GM18526 (cell line): ENCODE measurements around the gene FARP1.

Experiments
- POLR2A ChIP-seq: IDR thresholded peaks from 3 replicates; pipeline ENCODE4 v1.6.1; 2011; ENCODE audit not compliant: insufficient read length; ENCODE audit errors: extremely low read depth

The FARP1 gene

GRCh38 chr13:98446234-98446621 is 303.3 kb downstream of the FARP1 start:
- TF ChIP-seq POLR2A: no peak

GRCh38 chr13:98447130-98447529 is 304.2 kb downstream of the FARP1 start:
- TF ChIP-seq POLR2A: no peak

GRCh38 chr13:98447881-98448641 is 305.2 kb downstream of the FARP1 start:
- TF ChIP-seq POLR2A: no peak

- no peak for TF ChIP-seq POLR2A
These were observed 305.7 kb downstream of the FARP1 start for GRCh38 chr13:98448642-98448928.

- no peak for TF ChIP-seq POLR2A
These were observed 306.4 kb downstream of the FARP1 start for GRCh38 chr13:98449273-98449672.

- no peak for TF ChIP-seq POLR2A
These were observed 307.1 kb downstream of the FARP1 start for GRCh38 chr13:98450026-98450425.

- no peak for TF ChIP-seq POLR2A
These were observed 307.7 kb downstream of the FARP1 start for GRCh38 chr13:98450539-98451111.

- TF ChIP-seq POLR2A: no peak
These were observed 309.0 kb downstream of the FARP1 start for GRCh38 chr13:98451676-98452470.

- TF ChIP-seq POLR2A: no peak
These were observed 310.3 kb downstream of the FARP1 start for GRCh38 chr13:98452851-98453843.

GRCh38 chr13:98454389-98454881 is 311.5 kb downstream of the FARP1 start:
- no peak for TF ChIP-seq POLR2A

GRCh38 chr13:98456413-98456845 is 313.5 kb downstream of the FARP1 start:
- TF ChIP-seq POLR2A: no peak

- TF ChIP-seq POLR2A: no peak
These were observed 314.2 kb downstream of the FARP1 start for GRCh38 chr13:98457053-98457452.

GRCh38 chr13:98458431-98458830 is 315.5 kb downstream of the FARP1 start:
- no peak for TF ChIP-seq POLR2A

- TF ChIP-seq POLR2A: no peak
These were observed 316.3 kb downstream of the FARP1 start for GRCh38 chr13:98459171-98459681.
